A549 (cell line): ENCODE data around the gene KLHL29.

Experiments
- CEBPB ChIP-seq, 2 experiments: fragments of >200 bp in 1 of 2; sonication (Bioruptor Twin) in 1 of 2; formaldehyde crosslinking in 1 of 2; IDR thresholded peaks; 2 replicates each; pipeline ENCODE4 v1.6.1; 2012 to 2016
- CTCF ChIP-seq: fragments of >200 bp; sonication (Bioruptor Twin); formaldehyde crosslinking; IDR thresholded peaks from 3 replicates; pipeline ENCODE4 v1.5.1; 2016
- FOSB ChIP-seq: fragments of 250-450 bp; sonication (Bioruptor Pico); IDR thresholded peaks from 2 replicates; pipeline ENCODE4 v1.5.0; 2020; ENCODE audit warnings: mild to moderate bottlenecking, moderate library complexity
- MAFK ChIP-seq: fragments of 450-650 bp; IDR thresholded peaks from 2 replicates; pipeline ENCODE4 v1.6.1; 2014; ENCODE audit not compliant: partially characterized antibody
- POLR2A ChIP-seq: IDR thresholded peaks from 2 replicates; pipeline ENCODE4 v1.6.1; 2012; ENCODE audit warnings: mild to moderate bottlenecking, low read length
- RCOR1 ChIP-seq: fragments of 150-350 bp; IDR thresholded peaks from 2 replicates; pipeline ENCODE4 v1.6.1; 2014; ENCODE audit warnings: antibody characterized with exemption, low read length, low read depth
- TF ChIP-seq, protein P1 (sequence below): fragments of 150-350 bp; IDR thresholded peaks from 2 replicates; pipeline ENCODE4 v1.6.1; 2014; ENCODE audit warnings: low read depth, mild to moderate bottlenecking, low read length

- no peak for TF ChIP-seq CEBPB (IDR thresholded peaks at IDR 0.05)
- TF ChIP-seq POLR2A, result no peak
- TF ChIP-seq, protein P1, sequence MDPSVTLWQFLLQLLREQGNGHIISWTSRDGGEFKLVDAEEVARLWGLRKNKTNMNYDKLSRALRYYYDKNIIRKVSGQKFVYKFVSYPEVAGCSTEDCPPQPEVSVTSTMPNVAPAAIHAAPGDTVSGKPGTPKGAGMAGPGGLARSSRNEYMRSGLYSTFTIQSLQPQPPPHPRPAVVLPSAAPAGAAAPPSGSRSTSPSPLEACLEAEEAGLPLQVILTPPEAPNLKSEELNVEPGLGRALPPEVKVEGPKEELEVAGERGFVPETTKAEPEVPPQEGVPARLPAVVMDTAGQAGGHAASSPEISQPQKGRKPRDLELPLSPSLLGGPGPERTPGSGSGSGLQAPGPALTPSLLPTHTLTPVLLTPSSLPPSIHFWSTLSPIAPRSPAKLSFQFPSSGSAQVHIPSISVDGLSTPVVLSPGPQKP, result no peak
- no peak for TF ChIP-seq CTCF
- no peak for TF ChIP-seq FOSB (CRISPR knock-in tag)
- no peak for TF ChIP-seq MAFK
- no peak for TF ChIP-seq RCOR1
Observed at GRCh38 chr2:23592061-23592685, 207.2 kb downstream of the KLHL29 start.
